Tibial artery (tissue), 4 donors: ENCODE data around the gene NTSR1.

Source experiments
- DNase-seq, 2 donors: peaks; one replicate each; pipeline ENCODE4 v3.0.0-alpha.2; 2019
- H3K27ac ChIP-seq, 2 donors: fragments of 200-600 bp; sonication (generic) in 1 of 2; 1 replicate in 1 of 2; 2 replicates in 1 of 2; pipeline ENCODE4 v1.5.1; 2018 to 2019; ENCODE audit warnings: mild to moderate bottlenecking in 1 of 2
- H3K27me3 ChIP-seq, 2 donors: fragments of 200-600 bp; sonication (generic) in 1 of 2; one replicate each; pipeline versions ENCODE4 v1.5.1 to v1.6.0; 2016 to 2019
- H3K36me3 ChIP-seq, 3 donors: fragments of 200-600 bp; sonication (generic) in 2 of 3; one replicate each; pipeline ENCODE4 v1.5.1; 2016 to 2019; ENCODE audit warnings: mild to moderate bottlenecking in 2 of 3
- H3K4me1 ChIP-seq, 4 donors: fragments of 200-600 bp; sonication (generic) in 2 of 4; 1 replicate in 3 of 4; 2 replicates in 1 of 4; pipeline ENCODE4 v1.5.1; 2016 to 2019
- H3K4me3 ChIP-seq, 2 donors: fragments of 200-600 bp; sonication (generic) in 1 of 2; 1 replicate in 1 of 2; 2 replicates in 1 of 2; pipeline ENCODE4 v1.5.1; 2018 to 2019; ENCODE audit warnings: mild to moderate bottlenecking in 2 of 2
- H3K9me3 ChIP-seq, 3 donors: fragments of 200-600 bp; sonication (generic) in 1 of 3; one replicate each; pipeline ENCODE4 v1.5.1; 2016 to 2019
- intact Hi-C: fragments of 100-400 bp; cut with DNase I; formaldehyde crosslinking; loops from one replicate; pipeline ENCODE4 v1.15.0; 2023; ENCODE audit warnings: low total_unique reads
- TF ChIP-seq, protein P1 (sequence below), 2 experiments: fragments of 200-600 bp in 1 of 2; fragments of 450-650 bp in 1 of 2; IDR thresholded peaks; one replicate each; pipeline ENCODE4 v1.5.1; 2017 to 2019; ENCODE audit warnings: antibody characterized with exemption in 2 of 2, mild to moderate bottlenecking in 1 of 2, moderate library complexity in 1 of 2

Gene NTSR1

GRCh38 chr20:62799036-62799435 lies 90.4 kb downstream of the NTSR1 start:
- Histone ChIP-seq H3K27ac (no peak overlapping the region), H3K4me1 (peaks cover 3 to 42% (median 12%) of the 10 kb centered on the region in 4 donors), H3K9me3 (no peaks in the 10 kb centered on the region), H3K36me3 (peaks cover 15 to 38% (median 35%) of the 10 kb centered on the region in 3 donors), H3K27me3 (no peaks in the 10 kb centered on the region), H3K4me3 (no peak overlapping the region)
- no peak for DNase-seq
- TF ChIP-seq, protein P1, sequence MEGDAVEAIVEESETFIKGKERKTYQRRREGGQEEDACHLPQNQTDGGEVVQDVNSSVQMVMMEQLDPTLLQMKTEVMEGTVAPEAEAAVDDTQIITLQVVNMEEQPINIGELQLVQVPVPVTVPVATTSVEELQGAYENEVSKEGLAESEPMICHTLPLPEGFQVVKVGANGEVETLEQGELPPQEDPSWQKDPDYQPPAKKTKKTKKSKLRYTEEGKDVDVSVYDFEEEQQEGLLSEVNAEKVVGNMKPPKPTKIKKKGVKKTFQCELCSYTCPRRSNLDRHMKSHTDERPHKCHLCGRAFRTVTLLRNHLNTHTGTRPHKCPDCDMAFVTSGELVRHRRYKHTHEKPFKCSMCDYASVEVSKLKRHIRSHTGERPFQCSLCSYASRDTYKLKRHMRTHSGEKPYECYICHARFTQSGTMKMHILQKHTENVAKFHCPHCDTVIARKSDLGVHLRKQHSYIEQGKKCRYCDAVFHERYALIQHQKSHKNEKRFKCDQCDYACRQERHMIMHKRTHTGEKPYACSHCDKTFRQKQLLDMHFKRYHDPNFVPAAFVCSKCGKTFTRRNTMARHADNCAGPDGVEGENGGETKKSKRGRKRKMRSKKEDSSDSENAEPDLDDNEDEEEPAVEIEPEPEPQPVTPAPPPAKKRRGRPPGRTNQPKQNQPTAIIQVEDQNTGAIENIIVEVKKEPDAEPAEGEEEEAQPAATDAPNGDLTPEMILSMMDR (IDR thresholded peaks at IDR 0.05) = no peak
- intact Hi-C loops = no loop called here

- H3K27ac ChIP-seq = no peak overlapping the region
- intact Hi-C loops = no loop called here
- DNase-seq = no peak
- H3K27me3 ChIP-seq = no peaks in the 10 kb centered on the region
- H3K4me1 ChIP-seq = peaks cover 0 to 43% (median 13%) of the 10 kb centered on the region in 4 donors
- TF ChIP-seq, protein P1 (IDR thresholded peaks at IDR 0.05) = no peak
- no peak overlapping the region for H3K4me3 ChIP-seq
- no peaks in the 10 kb centered on the region for H3K9me3 ChIP-seq
- H3K36me3 ChIP-seq = peaks cover 15 to 38% (median 35%) of the 10 kb centered on the region in 3 donors
Measured at GRCh38 chr20:62799459-62799858, 90.8 kb downstream of the NTSR1 start.

DNA sequence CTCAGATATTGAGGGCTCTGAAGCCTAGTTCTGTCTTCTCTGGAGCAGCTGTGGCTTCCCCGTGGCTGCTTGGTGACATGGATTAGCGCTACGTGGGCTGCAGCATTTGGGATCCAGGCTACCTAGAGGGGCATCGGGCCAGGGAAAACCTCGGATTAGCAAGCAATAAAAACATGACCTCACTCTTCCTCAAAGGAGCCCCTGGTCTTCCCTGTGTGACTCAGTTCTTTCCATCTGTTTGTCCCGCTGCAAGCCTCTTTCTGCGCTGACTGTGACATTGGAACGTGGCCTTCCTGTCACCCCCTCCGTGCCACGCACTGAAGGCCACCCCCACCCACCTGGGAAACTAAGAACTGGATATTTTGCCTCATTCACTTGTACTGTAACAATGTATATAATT lies 91.2 kb downstream of the NTSR1 start:
- Histone ChIP-seq H3K4me3 (no peak overlapping the region), H3K27me3 (no peaks in the 10 kb centered on the region), H3K9me3 (no peaks in the 10 kb centered on the region), H3K36me3 (peaks cover 15 to 38% (median 35%) of the 10 kb centered on the region in 3 donors), H3K4me1 (peaks cover 0 to 39% (median 12%) of the 10 kb centered on the region in 4 donors), H3K27ac (no peak overlapping the region)
- no peak for DNase-seq
- intact Hi-C loops = loop anchor here (10.0 kb wide), 1 partner anchor 65 kb away; the partner anchor contains the start of gene TCFL5
- TF ChIP-seq, protein P1 (IDR thresholded peaks at IDR 0.05) = no peak

DNA sequence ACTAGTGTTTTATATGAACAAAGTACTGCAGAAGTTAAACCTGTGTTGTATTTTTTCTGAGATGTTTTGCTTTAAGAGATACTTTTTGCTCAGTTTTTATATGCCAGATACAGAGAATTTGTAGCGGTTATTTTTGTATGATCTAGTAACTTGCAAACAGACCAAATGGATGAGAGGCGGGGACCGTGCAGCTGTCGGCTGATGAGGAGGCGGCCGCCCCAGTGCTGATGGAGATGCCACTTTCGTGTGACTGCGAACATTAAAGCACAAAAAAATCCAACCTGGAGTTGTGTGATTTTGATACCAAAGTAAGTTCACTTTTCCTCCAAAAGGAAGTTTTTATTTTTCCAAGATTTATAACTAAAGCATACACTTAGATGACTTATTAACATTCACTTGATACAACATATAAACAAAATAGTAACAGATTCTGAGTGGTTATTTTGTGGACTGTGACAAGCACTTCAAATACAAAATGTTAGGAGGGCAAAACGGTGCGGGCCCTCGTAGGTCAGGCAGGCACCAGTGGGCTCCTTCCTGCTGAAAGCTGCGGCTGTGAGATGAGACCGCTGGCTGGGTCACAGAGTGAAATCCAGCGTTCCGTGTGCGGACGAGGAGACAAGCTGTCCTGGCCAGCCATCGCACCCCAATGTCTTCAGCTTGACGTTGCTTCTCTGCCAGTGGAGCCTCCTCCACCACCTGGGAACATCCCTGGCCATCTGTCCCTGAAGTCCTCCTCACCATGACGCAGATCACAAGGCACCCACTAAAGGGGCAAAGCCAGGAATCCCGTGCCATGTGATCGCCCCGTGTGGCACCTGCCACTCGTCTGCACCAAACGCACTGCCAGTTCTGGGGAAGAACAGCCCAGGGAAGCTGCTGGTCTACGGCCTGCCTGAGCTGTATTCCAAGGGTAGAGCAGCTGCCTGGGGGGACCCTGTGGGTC lies 92.0 kb downstream of the NTSR1 start:
- Histone ChIP-seq H3K27ac (no peak overlapping the region), H3K4me3 (no peak overlapping the region), H3K9me3 (no peaks in the 10 kb centered on the region), H3K4me1 (peaks cover 0 to 39% (median 12%) of the 10 kb centered on the region in 4 donors), H3K27me3 (no peaks in the 10 kb centered on the region), H3K36me3 (peaks cover 15 to 38% (median 35%) of the 10 kb centered on the region in 3 donors)
- no peak for DNase-seq
- intact Hi-C loops = loop anchor here (10.0 kb wide), 1 partner anchor 64 kb away; the partner anchor contains the start of gene TCFL5
- TF ChIP-seq, protein P1 (IDR thresholded peaks at IDR 0.05) = no peak

- H3K27me3 ChIP-seq = no peaks in the 10 kb centered on the region
- no peaks in the 10 kb centered on the region for H3K9me3 ChIP-seq
- H3K4me1 ChIP-seq = peaks cover 0 to 44% (median 20%) of the 10 kb centered on the region in 4 donors
- TF ChIP-seq, protein P1 (IDR thresholded peaks at IDR 0.05) = no peak
- DNase-seq = no peak
- peaks cover 15 to 38% (median 35%) of the 10 kb centered on the region in 3 donors for H3K36me3 ChIP-seq
- H3K27ac ChIP-seq = no peak overlapping the region
- intact Hi-C loops = loop anchor here (10.0 kb wide), 1 partner anchor 63 kb away; the partner anchor contains the start of gene TCFL5
- H3K4me3 ChIP-seq = no peak overlapping the region
Measured at GRCh38 chr20:62801284-62802010, 92.8 kb downstream of the NTSR1 start.
